Stimulated activated naive CD8-positive, alpha-beta T cell treated with anti-CD3 and anti-CD28 coated beads, Interleukin-15, amount 100 ng/mL, for 72 hours (primary cell): ENCODE data around the gene BPIFB4.
"Not testable (repeated sequence)": the region's sequence is repeated elsewhere in the genome, so short reads cannot be mapped to it uniquely, and the experiment has no call there.

ENCODE experiments used
- ATAC-seq: fragments of 150-1000 bp; cut with Tn5 transposase; 2 replicates; pipeline ENCODE4 v1.10.0; 2021; ENCODE audit warnings: mild to moderate bottlenecking, moderate library complexity
- DNase-seq, 2 donors: peaks; one replicate each; pipeline ENCODE4 v3.0.0; 2021 to 2022
- H3K27ac Mint-ChIP-seq, 2 donors: one replicate each; pipeline ENCODE4 v1.8.0; 2022; ENCODE audit warnings: mild to moderate bottlenecking in 2 of 2, mixed read lengths in 2 of 2, moderate library complexity in 2 of 2
- H3K27me3 Mint-ChIP-seq: one replicate; pipeline ENCODE4 v1.8.0; 2022; ENCODE audit warnings: mixed read lengths
- H3K4me1 Mint-ChIP-seq: one replicate; pipeline ENCODE4 v1.8.0; 2022; ENCODE audit warnings: mild to moderate bottlenecking, mixed read lengths
- H3K4me3 Mint-ChIP-seq, 2 donors: one replicate each; pipeline ENCODE4 v1.8.0; 2022; ENCODE audit warnings: mild to moderate bottlenecking in 2 of 2, mixed read lengths in 2 of 2, moderate library complexity in 1 of 2
- H3K9me3 Mint-ChIP-seq, 2 donors: one replicate each; pipeline ENCODE4 v1.8.0; 2022; ENCODE audit warnings: mixed read lengths in 2 of 2

BPIFB4 gene

GRCh38 chr20:33093074-33093473, 13.6 kb downstream of the BPIFB4 start:
- H3K27ac Mint-ChIP-seq, result no peak overlapping the region
- ATAC-seq (no peak), DNase-seq (no peak)
- H3K9me3 Mint-ChIP-seq, result peaks cover 0 to 7% of the 10 kb centered on the region in 2 donors
- H3K4me3 Mint-ChIP-seq, result no peak overlapping the region
- no peaks in the 10 kb centered on the region for H3K27me3 Mint-ChIP-seq
- no peaks in the 10 kb centered on the region for H3K4me1 Mint-ChIP-seq

GRCh38 chr20:33093582-33093981, 14.1 kb downstream of the BPIFB4 start:
- H3K27ac Mint-ChIP-seq, result no peak overlapping the region
- no peaks in the 10 kb centered on the region for H3K27me3 Mint-ChIP-seq
- DNase-seq (no peak), ATAC-seq (no peak)
- H3K4me3 Mint-ChIP-seq, result no peak overlapping the region
- H3K9me3 Mint-ChIP-seq, result peaks cover 0 to 7% of the 10 kb centered on the region in 2 donors
- H3K4me1 Mint-ChIP-seq, result no peaks in the 10 kb centered on the region

GRCh38 chr20:33095249-33095648, 15.8 kb downstream of the BPIFB4 start:
- H3K27me3 Mint-ChIP-seq, result no peaks in the 10 kb centered on the region
- DNase-seq (no peak), ATAC-seq (no peak)
- no peaks in the 10 kb centered on the region for H3K4me1 Mint-ChIP-seq
- peaks cover 0 to 7% of the 10 kb centered on the region in 2 donors for H3K9me3 Mint-ChIP-seq
- H3K4me3 Mint-ChIP-seq, result no peak overlapping the region
- no peak overlapping the region for H3K27ac Mint-ChIP-seq

GRCh38 chr20:33095902-33096584, 16.6 kb downstream of the BPIFB4 start:
- not testable (repeated sequence) for H3K27ac Mint-ChIP-seq, H3K27me3 Mint-ChIP-seq, H3K4me3 Mint-ChIP-seq, H3K9me3 Mint-ChIP-seq, H3K4me1 Mint-ChIP-seq
- DNase-seq, result peak; percentile 48 to 53
- peak; percentile 86 for ATAC-seq

- H3K27me3 Mint-ChIP-seq, result no peaks in the 10 kb centered on the region
- no peak for ATAC-seq
- no peak for DNase-seq
- no peaks in the 10 kb centered on the region for H3K4me1 Mint-ChIP-seq
- no peak overlapping the region for H3K4me3 Mint-ChIP-seq
- H3K9me3 Mint-ChIP-seq, result peaks cover 0 to 7% of the 10 kb centered on the region in 2 donors
- H3K27ac Mint-ChIP-seq, result no peak overlapping the region
Observed at GRCh38 chr20:33097001-33097400, 17.6 kb downstream of the BPIFB4 start.

- Mint-ChIP-seq H3K4me3 (no peak overlapping the region), H3K4me1 (no peaks in the 10 kb centered on the region), H3K9me3 (no peaks in the 10 kb centered on the region), H3K27me3 (no peaks in the 10 kb centered on the region), H3K27ac (peak overlapping the region in 1 of 2 donors; percentile 54)
- no peak for ATAC-seq
- no peak for DNase-seq
Observed at GRCh38 chr20:33099843-33100538, 20.5 kb downstream of the BPIFB4 start.

GRCh38 chr20:33103556-33103955, 24.1 kb downstream of the BPIFB4 start:
- no peak overlapping the region for H3K27ac Mint-ChIP-seq
- no peaks in the 10 kb centered on the region for H3K4me1 Mint-ChIP-seq
- ATAC-seq, result no peak
- H3K27me3 Mint-ChIP-seq, result no peaks in the 10 kb centered on the region
- no peak overlapping the region for H3K4me3 Mint-ChIP-seq
- no peak for DNase-seq
- no peaks in the 10 kb centered on the region for H3K9me3 Mint-ChIP-seq

GRCh38 chr20:33104336-33104735, 24.9 kb downstream of the BPIFB4 start:
- H3K4me3 Mint-ChIP-seq, result no peak overlapping the region
- H3K27me3 Mint-ChIP-seq, result no peaks in the 10 kb centered on the region
- no peaks in the 10 kb centered on the region for H3K4me1 Mint-ChIP-seq
- H3K27ac Mint-ChIP-seq, result no peak overlapping the region
- H3K9me3 Mint-ChIP-seq, result no peaks in the 10 kb centered on the region
- no peak for ATAC-seq
- no peak for DNase-seq

GRCh38 chr20:33105316-33105924, 26.0 kb downstream of the BPIFB4 start:
- Mint-ChIP-seq H3K4me1 (no peaks in the 10 kb centered on the region), H3K4me3 (no peak overlapping the region), H3K27me3 (no peaks in the 10 kb centered on the region), H3K27ac (no peak overlapping the region), H3K9me3 (no peaks in the 10 kb centered on the region)
- ATAC-seq (no peak), DNase-seq (no peak)

- H3K4me3 Mint-ChIP-seq, H3K9me3 Mint-ChIP-seq, DNase-seq, H3K4me1 Mint-ChIP-seq, H3K27ac Mint-ChIP-seq, ATAC-seq, H3K27me3 Mint-ChIP-seq: not testable (repeated sequence)
Observed at GRCh38 chr20:33106058-33106620, 26.7 kb downstream of the BPIFB4 start.

- H3K9me3 Mint-ChIP-seq, result no peaks in the 10 kb centered on the region
- no peak overlapping the region for H3K27ac Mint-ChIP-seq
- H3K27me3 Mint-ChIP-seq, result no peaks in the 10 kb centered on the region
- ATAC-seq (no peak), DNase-seq (no peak)
- H3K4me1 Mint-ChIP-seq, result no peaks in the 10 kb centered on the region
- no peak overlapping the region for H3K4me3 Mint-ChIP-seq
Observed at GRCh38 chr20:33108661-33109060, 29.2 kb downstream of the BPIFB4 start.

GRCh38 chr20:33110147-33110825, 30.8 kb downstream of the BPIFB4 start:
- ATAC-seq, result no peak

GRCh38 chr20:33111306-33111705, 31.9 kb downstream of the BPIFB4 start:
- Mint-ChIP-seq H3K4me1 (no peaks in the 10 kb centered on the region), H3K27ac (no peak overlapping the region), H3K4me3 (no peak overlapping the region), H3K9me3 (no peaks in the 10 kb centered on the region), H3K27me3 (no peaks in the 10 kb centered on the region)
- DNase-seq (no peak), ATAC-seq (no peak)

More at GRCh38 chr20:33110147-33110825, 30.8 kb downstream of the BPIFB4 start:
- H3K27ac Mint-ChIP-seq, result no peak overlapping the region
- no peak overlapping the region for H3K4me3 Mint-ChIP-seq
- H3K9me3 Mint-ChIP-seq, result no peaks in the 10 kb centered on the region
- DNase-seq, result no peak
- H3K4me1 Mint-ChIP-seq, result no peaks in the 10 kb centered on the region
- H3K27me3 Mint-ChIP-seq, result no peaks in the 10 kb centered on the region

- Mint-ChIP-seq H3K27me3 (no peaks in the 10 kb centered on the region), H3K27ac (peak overlapping the region in 1 of 2 donors; percentile 34), H3K9me3 (no peaks in the 10 kb centered on the region), H3K4me3 (no peak overlapping the region), H3K4me1 (no peaks in the 10 kb centered on the region)
- DNase-seq (no peak), ATAC-seq (no peak)
Observed at GRCh38 chr20:33112547-33113386, 33.3 kb downstream of the BPIFB4 start.

GRCh38 chr20:33113387-33113908, 34.0 kb downstream of the BPIFB4 start:
- H3K9me3 Mint-ChIP-seq, result no peaks in the 10 kb centered on the region
- ATAC-seq (no peak), DNase-seq (no peak)
- H3K4me3 Mint-ChIP-seq, result no peak overlapping the region
- H3K27ac Mint-ChIP-seq, result no peak overlapping the region
- no peaks in the 10 kb centered on the region for H3K27me3 Mint-ChIP-seq
- no peaks in the 10 kb centered on the region for H3K4me1 Mint-ChIP-seq
